ENCODE measurements around the gene GCLC. TPM values are rescaled to one million over a fixed set of nuclear protein-coding genes. Genes with fewer than 3 reads are reported as not detected.
A peak's percentile ranks its signal among the peaks of the same experiment; 100 is the strongest.

The GCLC gene
- total RNA-seq (10 to 100 TPM; 26.5 to 65.6 (median 39.8) TPM), polyA plus RNA-seq (100 to 1,000 TPM in 1 of 3 donors, 10 to 100 TPM in 1, 1 to 10 TPM in 1; 7.3 to 116 (median 12.7) TPM)
- long read RNA-seq, donor 1, transcript GCLC-215 (16 exons, 3,785 nt), result major isoform, 7 of 20 reads
- long read RNA-seq, donor 1, partial matches to known transcripts, result 9 of 20 reads
- long read RNA-seq, donor 1, other reads (novel, unspliced or antisense), result 0 of 20 reads
- long read RNA-seq, donor 2, partial matches to known transcripts, result 6 of 10 reads
- long read RNA-seq, donor 2, other reads (novel, unspliced or antisense), result 0 of 10 reads
- long read RNA-seq, donor 3, transcript GCLC-215 (16 exons, 3,785 nt), result major isoform, 5 of 7 reads
- long read RNA-seq, donor 3, partial matches to known transcripts, result 0 of 7 reads
- long read RNA-seq, donor 3, other reads (novel, unspliced or antisense), result 0 of 7 reads
- long read RNA-seq, donor 4, partial matches to known transcripts, result 0 of 3 reads
- long read RNA-seq, donor 4, other reads (novel, unspliced or antisense), result 3 of 3 reads
- long read RNA-seq, donor 5, transcript GCLC-215 (16 exons, 3,785 nt), result major isoform, 36 of 38 reads
- long read RNA-seq, donor 5, partial matches to known transcripts, result 0 of 38 reads
- long read RNA-seq, donor 5, other reads (novel, unspliced or antisense), result 2 of 38 reads
- long read RNA-seq, donor 6, result 0 reads
- long read RNA-seq, donor 7, partial matches to known transcripts, result 9 of 10 reads
- long read RNA-seq, donor 7, other reads (novel, unspliced or antisense), result 0 of 10 reads
- long read RNA-seq, donor 8, transcript GCLC-215 (16 exons, 3,785 nt), result major isoform, 10 of 27 reads
- long read RNA-seq, donor 8, partial matches to known transcripts, result 16 of 27 reads
- long read RNA-seq, donor 8, other reads (novel, unspliced or antisense), result 0 of 27 reads
- long read RNA-seq, donor 9, transcript GCLC-215 (16 exons, 3,785 nt), result major isoform, 5 of 13 reads
- long read RNA-seq, donor 9, partial matches to known transcripts, result 5 of 13 reads
- long read RNA-seq, donor 9, other reads (novel, unspliced or antisense), result 0 of 13 reads
- long read RNA-seq, donor 10, partial matches to known transcripts, result 7 of 9 reads
- long read RNA-seq, donor 10, other reads (novel, unspliced or antisense), result 0 of 9 reads

DNA sequence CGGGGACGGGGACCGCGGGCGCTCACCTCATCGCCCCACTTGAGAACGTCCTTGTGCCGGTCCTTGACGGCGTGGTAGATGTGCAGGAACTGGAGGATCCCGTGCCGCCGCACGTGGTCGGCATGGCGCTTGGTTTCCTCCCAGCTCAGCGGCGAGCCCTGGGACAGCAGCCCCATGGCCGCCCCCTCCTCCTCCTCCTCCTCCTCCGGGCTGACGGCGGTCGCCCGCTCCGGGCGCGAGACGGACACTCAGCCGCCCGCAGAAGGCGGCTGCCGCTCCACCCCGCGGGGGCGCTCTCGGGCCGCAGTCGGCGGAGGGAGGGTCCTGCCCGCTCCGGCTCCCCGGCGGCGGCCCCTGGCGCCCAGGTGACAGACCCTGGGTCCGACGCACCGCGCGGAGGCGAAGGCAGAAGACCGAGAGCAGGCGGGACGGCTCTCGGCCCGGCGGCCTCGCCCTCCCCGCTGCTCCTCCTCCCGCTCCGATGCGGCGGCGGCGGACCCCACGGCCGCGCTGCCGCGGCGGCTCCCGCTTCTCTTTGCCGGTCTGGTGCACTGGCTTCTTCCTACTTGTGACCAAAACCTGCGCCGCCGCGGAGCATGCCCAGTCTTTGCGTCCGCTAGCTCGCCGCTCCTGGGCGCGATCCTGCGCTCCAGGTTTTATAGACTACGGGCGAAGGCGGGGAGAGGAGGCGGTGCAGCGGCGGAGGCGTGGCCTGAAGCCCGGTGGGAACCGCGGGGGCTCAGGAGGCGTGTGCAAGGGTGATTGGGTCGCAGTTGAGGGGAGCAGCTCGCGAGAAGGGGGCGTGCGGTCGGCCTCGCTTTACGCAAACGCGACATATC is at the start of gene GCLC:
TSS of gene GCLC (minus strand) at position 632 of the 839 bp plus-strand sequence. CDS start at position 176, 456 bp downstream.
- peak; percentile 93 to 97 (median 96) for DNase-seq
- peak; percentile 97 to 98 for TF ChIP-seq POLR2A (IDR thresholded peaks at IDR 0.05)
- TF ChIP-seq, protein P1, sequence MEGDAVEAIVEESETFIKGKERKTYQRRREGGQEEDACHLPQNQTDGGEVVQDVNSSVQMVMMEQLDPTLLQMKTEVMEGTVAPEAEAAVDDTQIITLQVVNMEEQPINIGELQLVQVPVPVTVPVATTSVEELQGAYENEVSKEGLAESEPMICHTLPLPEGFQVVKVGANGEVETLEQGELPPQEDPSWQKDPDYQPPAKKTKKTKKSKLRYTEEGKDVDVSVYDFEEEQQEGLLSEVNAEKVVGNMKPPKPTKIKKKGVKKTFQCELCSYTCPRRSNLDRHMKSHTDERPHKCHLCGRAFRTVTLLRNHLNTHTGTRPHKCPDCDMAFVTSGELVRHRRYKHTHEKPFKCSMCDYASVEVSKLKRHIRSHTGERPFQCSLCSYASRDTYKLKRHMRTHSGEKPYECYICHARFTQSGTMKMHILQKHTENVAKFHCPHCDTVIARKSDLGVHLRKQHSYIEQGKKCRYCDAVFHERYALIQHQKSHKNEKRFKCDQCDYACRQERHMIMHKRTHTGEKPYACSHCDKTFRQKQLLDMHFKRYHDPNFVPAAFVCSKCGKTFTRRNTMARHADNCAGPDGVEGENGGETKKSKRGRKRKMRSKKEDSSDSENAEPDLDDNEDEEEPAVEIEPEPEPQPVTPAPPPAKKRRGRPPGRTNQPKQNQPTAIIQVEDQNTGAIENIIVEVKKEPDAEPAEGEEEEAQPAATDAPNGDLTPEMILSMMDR (IDR thresholded peaks at IDR 0.05), result peak; percentile 18 to 78 (median 60)
- Histone ChIP-seq H3K36me3 (replicated peaks in 1 of 2) (no peaks in the 10 kb centered on the region), H3K4me1 (replicated peaks in 1 of 2) (peaks cover 0 to 41% of the 10 kb centered on the region in 2 donors), H3K4me3 (peak within 1 kb of the TSS; percentile 45 to 90 (median 62)), H3K27me3 (no peaks in the 10 kb centered on the region), H3K9me3 (replicated peaks in 1 of 3) (no peaks in the 10 kb centered on the region), H3K27ac (peak within 1 kb of the TSS; percentile 92 to 98 (median 95))
- intact Hi-C loops (cut with DNase I), result loop anchor here (5.0 kb wide), 2 partner anchors 47 to 108 kb away; no protein-coding TSS in a partner anchor
- 0 to 1% (median 0%) methylated on average over 18 to 104 of the region's 105 CpGs for WGBS, 4 donors

GRCh38 chr6:53594596-53594995 is 49.7 kb upstream of the GCLC start:
- Histone ChIP-seq H3K4me3 (no peak overlapping the region), H3K9me3 (replicated peaks in 1 of 3) (no peaks in the 10 kb centered on the region), H3K27ac (no peak overlapping the region), H3K36me3 (replicated peaks in 1 of 2) (no peaks in the 10 kb centered on the region), H3K27me3 (no peaks in the 10 kb centered on the region), H3K4me1 (replicated peaks in 1 of 2) (no peaks in the 10 kb centered on the region)
- DNase-seq, result no peak
- TF ChIP-seq, protein P1 (IDR thresholded peaks at IDR 0.05), result no peak
- no peak for TF ChIP-seq POLR2A (IDR thresholded peaks at IDR 0.05)
- intact Hi-C loops (cut with DNase I), result no loop called here
- WGBS, 4 donors, result 63 to 89% (median 71%) methylated on average over 2 of the region's 2 CpGs

DNA sequence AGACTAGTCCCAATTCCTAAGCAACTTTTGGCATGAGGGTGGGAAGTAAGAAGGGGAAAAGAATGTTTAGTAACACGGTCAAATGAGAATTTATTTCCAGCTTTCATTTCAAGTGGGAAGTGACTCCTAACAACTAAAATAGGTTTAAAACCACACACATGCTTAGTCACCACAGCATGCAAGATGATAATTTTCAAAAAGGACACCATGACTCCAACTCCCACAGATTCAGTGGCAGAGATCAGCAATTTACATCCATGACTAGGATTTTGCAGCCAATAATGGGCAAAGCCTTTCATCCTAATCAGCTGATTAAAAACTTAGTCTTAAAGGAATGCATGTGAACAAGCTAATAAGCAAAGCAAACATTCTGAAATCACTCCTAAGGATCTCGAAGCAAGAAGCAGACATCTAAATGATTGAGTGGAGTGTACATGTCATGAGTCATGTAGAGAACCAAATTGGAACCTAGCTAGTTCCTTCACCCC is 48.1 kb upstream of the GCLC start:
- TF ChIP-seq, protein P1 (IDR thresholded peaks at IDR 0.05), result no peak
- no peak for TF ChIP-seq POLR2A (IDR thresholded peaks at IDR 0.05)
- WGBS, 4 donors, result 38 to 57% (median 42%) methylated on average over 2 of the region's 2 CpGs
- Histone ChIP-seq H3K27ac (peak overlapping the region in 1 of 5 donors; percentile 47), H3K36me3 (replicated peaks in 1 of 2) (no peaks in the 10 kb centered on the region), H3K4me3 (no peak overlapping the region), H3K9me3 (replicated peaks in 1 of 3) (no peaks in the 10 kb centered on the region), H3K4me1 (replicated peaks in 1 of 2) (no peaks in the 10 kb centered on the region), H3K27me3 (no peaks in the 10 kb centered on the region)
- intact Hi-C loops (cut with DNase I), result no loop called here
- DNase-seq, result no peak

Measured in adrenal gland (tissue), 19 donors.